Activated CD4-positive, CD25-positive, alpha-beta regulatory T cell treated with anti-CD3 and anti-CD28 coated beads, Interleukin-2, amount 50 U/mL, for 72 hours (primary cell): ENCODE results near the gene HPSE.
"Not testable (repeated sequence)": the region's sequence is repeated elsewhere in the genome, so short reads cannot be mapped to it uniquely, and the experiment has no call there.

ENCODE experiments used
- DNase-seq: peaks from one replicate; pipeline ENCODE4 v3.0.0; 2021

HPSE gene

GRCh38 chr4:83281307-83281706 is 53.3 kb downstream of the HPSE start:
- no peak for DNase-seq

DNA sequence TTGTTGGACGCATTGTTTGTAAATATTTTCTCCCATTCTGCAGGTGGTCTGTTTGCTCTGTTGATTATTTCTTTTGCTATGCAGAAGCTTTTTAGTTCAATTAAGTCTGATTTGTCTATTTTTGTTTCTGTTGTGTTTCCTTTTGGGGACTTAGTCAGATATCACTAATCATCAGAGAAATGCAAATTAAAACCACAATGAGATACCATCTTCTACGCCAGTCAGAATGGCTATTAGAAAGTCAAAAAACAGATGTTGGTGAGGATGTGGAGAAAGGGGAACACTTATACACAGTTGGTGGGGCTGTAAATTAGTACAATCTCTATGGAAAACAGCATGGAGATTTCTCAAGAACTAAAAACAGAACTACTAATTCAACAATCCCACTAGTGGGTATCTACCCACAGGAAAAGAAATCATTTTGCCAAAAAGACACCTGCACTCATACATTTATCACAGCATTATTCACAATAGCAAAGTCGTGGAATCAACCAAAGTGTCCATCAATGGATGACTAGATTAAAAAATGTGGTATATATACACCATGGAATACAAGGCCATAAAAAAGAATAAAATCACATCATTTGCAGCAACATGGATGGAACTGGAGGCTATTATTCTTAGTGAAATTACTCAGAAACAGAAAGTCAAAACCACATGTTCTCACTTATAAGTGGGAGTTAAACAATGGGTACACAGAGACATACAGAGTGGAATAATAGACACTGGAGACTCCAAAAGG is 58.2 kb downstream of the HPSE start:
- no peak for DNase-seq

DNA sequence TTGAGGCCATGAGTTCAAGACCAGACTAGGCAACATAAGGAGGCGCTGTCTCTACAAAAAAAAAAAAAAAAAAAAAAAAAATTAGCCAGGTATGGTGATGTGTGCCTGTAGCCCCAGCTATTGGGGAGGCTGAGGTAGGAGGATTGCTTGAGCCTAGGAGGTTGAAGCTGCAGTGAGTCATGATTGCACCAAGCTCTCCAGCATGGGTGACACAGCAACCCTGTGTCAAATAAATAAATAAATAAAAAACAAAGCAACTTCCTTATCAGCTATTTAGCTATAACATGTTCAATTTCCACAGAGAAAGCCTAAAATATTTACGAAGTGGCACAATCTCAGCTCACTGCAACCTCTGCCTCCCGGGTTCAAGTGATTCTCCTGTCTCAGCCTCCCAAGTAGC is 60.7 kb downstream of the HPSE start:
- not testable (repeated sequence) for DNase-seq

DNA sequence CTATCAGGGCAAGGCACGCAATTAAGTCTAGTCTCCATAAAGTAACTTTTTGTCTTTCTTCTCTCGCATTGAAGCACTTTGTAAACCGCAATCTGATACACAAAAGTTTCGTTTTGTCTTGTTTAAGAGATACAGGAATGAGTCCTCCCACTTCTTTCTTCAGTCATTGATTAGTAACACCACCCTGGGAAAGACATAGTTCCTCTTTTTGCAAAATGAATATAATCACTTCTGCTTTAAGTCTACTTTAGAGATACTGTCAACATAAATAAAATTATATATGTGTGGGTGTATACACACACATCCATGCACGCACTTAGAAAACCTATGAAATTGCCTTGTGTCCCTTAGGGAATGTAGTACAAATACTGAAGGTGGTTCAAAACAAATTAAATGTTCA is 61.7 kb downstream of the HPSE start:
- no peak for DNase-seq

DNA sequence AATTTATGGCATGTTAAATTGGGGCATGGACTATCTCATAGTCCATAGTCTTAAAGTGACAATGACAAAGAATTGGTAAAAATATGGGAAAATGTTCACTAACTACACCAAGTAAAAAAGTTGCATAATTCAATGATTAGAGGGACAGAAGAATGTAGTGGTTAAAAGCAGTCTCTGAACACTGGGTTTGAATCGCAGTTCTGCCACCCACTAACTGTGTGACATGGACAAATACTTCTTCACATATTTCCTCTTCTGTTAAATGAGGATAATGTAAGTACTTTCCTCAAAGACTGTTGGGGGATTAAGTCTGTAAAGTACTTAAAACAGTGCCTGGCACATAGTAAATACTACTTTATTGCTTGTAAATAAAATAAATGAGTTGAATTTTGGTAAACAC is 65.4 kb downstream of the HPSE start:
- DNase-seq = no peak

DNA sequence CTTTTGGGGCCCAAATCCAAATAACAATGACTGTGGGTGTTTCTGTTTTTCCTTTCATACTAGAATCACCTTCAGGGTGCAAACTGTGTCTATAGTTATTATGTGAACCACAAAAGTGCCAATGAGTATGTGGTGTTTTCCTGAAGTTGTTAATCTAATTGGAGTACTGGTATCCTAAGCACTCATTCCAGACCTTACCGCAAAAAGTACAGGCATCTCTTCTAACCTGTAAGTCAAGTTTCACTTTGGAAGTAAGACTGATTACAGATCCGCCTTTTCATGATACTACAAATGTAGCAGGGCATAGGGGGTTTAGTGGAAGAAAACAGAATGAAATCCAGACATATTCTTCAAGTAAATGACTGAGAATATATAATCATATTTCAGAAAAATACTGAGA is 66.2 kb downstream of the HPSE start:
- DNase-seq = no peak

- DNase-seq = no peak
Observed at GRCh38 chr4:83267830-83268475, 66.7 kb downstream of the HPSE start.

GRCh38 chr4:83267121-83267829 is 67.4 kb downstream of the HPSE start:
- DNase-seq = no peak

GRCh38 chr4:83266689-83267088 is 68.0 kb downstream of the HPSE start:
- no peak for DNase-seq

- DNase-seq = no peak
Observed at GRCh38 chr4:83263106-83263505, 71.5 kb downstream of the HPSE start.

DNA sequence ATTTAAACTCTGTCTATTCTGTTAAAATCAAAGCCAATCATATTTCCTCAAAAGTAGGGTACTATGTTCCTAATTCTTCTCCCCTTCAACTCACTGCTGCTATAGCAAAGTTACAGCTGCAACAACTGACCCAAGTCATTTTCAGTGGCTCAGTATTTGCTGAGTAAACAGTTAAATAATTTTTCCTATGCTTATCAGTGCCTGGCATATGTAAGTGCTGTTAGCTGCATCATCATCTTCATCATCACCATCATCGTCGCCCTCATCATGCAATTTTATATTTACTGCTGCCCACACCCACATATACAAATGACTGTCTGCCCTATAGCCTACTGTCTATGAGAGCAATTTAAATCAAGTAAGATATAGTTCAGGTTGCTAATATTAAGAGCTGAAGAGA is 72.0 kb downstream of the HPSE start:
- no peak for DNase-seq

DNA sequence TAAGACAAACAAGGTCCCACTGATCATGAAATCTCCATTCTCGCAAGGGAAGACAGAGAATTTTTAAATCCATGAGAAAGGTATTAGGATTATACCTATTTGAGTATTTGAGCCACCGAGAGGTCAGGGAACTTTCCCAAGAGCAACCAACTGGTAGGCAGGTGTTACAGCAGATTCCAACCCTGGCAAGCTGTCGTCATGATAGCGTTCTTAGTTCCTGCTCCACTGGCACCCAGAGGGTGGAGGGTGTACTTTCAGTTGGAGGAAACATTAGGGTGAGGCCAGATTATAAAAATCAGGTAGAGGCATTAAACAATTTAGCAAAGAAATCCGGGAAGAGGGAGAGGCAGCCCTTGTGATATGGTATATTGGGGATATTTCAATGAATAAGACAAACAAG is 73.3 kb downstream of the HPSE start:
- DNase-seq = no peak

GRCh38 chr4:83259586-83259985 is 75.1 kb downstream of the HPSE start:
- no peak for DNase-seq

DNA sequence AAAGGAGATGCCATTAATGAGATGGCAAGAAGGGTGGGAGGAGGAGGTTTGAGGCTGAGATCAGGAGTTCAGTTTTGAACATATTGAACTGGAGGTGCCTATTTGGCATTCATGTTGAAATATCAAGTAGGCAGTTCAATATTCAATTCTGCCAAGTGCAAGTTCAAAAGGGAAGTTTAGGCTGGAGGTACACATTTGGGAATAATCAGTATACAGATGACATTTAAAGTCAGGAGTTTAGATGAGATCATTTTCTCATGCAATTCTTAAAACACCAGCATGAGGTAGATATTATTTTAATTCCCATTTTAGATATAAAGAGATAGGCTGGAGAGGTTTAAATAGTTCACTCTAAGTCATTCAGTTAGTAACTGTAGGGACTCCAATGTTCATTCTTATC is 76.2 kb downstream of the HPSE start:
- DNase-seq = no peak

- DNase-seq = no peak
Observed at GRCh38 chr4:83257811-83258210, 76.8 kb downstream of the HPSE start.

DNA sequence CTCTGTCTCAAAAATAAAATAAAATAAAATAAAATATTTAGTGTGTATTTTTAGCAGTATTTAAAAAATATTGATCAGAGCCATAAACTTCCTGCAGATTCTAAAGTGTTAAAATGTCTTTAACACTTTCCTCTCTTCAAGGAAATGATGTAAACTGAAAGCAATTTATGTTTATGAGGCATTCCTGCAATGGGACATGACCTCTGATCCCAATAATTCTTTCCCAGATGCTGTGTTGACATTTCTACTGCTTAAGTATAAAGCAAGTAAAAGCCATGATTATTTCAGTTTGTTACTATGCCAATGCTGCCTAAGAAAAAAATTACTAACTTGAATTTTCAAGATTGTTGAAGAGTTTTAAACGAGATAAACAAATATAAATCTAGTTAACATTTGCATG is 79.1 kb downstream of the HPSE start:
- no peak for DNase-seq

DNA sequence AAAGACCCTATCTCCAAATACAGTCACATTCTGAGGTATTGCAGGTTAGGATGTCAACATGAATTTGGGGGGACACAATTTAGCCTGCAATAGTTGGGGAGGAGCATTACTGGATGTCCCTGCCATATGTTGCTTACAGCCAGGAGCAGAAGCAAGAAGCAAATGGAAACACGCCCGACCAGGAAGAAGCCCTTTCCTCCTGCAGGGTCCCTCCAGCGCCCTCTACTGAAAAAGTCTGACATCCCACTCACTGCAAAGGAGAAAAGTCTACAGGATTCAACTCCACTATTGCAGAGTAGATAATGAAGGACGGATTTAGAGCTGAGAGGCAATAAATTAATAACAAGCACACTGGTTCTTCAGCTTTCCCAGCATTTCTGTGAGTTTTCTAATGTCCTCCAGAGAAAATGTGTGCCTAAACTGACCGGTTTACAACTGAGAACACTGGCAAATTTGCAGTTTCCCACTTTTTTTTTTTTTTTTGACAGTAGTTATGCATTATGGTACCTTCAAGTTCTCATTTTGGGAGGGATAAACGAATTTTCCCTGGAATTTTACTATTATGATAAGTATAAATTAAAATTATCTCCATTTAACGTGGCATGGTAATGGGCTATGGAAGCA is 81.8 kb downstream of the HPSE start:
- DNase-seq = peak; percentile 45

DNA sequence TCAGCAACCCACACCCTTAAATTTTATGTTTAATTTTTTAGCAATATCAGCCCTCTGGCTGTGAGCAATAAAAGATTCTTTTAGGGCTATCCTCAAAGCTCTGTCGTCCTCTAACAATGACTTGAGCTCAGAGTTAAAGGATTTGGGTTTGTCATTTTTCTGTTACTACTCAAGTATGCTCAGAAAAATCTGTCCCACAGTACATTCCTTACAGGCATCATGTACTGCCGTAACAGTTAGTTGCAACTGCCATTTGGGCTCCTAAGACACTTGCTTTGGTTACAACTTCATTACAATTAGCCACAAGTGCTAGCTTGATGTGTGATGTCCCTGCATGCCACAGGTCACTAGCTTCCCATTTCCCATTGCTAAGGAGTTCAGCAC is 83.2 kb downstream of the HPSE start:
- no peak for DNase-seq

DNA sequence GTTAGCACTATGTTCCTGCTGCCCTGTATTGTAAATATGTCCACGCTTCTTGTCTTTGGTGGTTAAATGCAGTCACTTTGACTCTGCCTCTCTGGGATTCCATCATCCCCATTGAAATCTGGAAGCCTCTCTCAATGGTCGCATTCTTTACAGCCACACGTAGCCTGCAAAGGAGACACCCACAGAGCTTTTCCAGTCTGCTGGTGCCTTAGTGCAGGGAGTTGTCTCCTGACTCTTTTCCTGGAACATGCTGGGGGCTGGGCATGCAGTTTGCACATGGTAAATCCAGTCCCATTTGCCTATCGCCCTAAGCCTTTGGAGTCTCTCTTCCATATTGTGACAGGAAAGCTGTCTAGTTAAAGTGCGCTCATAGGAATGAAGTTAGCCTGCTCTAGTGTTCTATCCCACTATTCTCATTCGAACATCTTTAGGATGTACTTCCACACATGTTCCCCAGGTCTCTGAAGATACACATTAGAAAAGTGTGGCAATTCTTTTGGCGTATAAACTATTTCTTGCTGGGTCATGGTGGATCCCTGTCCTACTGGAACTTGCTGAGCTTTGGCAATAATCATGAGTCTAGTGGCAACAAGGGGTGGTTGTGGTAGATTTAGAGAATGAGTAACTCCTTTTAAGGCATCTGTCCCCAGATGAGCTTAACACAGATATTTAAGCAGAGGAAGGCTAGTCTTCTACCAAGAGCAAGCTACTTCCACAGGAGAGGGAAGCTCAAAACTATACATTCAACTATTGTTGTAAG is 83.8 kb downstream of the HPSE start:
- no peak for DNase-seq

DNA sequence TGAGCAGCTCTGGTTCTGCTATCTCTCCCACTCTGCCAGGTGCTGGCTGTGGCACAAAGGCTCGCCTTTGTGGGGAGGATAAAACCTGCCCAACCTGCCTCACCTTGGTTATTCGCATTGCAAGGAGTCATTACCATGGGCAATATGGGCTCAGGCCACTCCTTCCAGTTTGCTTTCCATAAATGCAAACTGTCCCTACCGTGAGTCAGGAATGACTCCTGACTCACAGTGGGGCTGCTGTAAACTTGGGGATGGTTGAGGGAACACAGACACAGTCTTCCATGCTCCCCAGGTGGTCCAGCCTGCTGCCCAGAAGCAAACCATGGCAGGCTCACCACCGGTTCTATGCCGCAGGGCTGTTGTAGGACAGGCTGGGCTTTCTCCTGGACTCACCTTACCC is 86.2 kb downstream of the HPSE start:
- DNase-seq = no peak

DNA sequence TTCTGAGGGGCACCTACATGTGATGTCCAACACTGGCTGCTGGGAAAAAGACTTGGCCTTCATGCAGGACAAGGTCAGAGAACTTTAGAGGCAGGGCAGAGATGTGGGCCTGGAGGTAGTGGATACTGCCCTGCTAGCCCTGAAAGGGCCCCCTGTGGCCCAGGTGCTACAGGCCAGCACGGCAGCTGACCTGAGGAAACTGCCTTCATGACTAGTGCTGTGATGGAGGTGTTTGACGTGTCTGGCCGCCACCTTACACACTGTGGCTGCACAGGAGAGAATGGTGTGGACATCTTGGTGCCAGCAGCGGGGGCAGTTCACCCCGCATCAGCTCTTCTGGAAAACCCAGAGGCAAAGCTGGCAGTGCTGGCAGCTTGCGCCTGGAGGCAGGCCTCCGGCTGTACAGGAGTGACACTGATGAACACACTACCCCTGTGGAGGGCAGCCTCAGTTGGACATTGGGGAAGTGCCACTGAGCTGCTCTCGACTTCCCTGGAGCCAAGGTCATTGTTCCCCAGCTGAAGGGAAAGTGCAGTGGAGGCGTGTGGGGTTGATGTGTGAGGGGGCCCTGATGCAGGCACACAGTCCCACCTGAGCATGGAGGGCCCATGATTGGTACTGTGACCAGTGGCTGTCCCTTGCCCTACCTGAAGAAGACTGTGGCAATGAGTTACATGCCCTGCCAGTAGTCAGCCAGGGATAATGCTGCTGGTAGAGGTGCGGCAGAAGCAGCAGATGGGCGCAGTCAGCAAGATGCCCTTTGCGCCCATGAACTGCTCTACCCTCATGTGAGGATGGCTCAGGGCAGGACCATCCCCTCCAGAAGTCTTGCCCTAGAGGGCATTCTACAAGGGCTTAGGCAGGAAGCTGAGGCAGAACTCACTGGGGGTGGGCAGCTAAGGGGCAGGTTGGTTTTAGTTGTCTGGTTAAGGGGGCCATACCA is 87.0 kb downstream of the HPSE start:
- DNase-seq = no peak
